Central memory CD8-positive, alpha-beta T cell (primary cell): ENCODE data around the gene CSE1L.
"Not testable (repeated sequence)": the region's sequence is repeated elsewhere in the genome, so short reads cannot be mapped to it uniquely, and the experiment has no call there.

Source experiments
- ATAC-seq: fragments of 150-1000 bp; cut with Tn5 transposase; replicated peaks from 2 replicates; pipeline ENCODE4 v1.10.0; 2022; ENCODE audit warnings: mild to moderate bottlenecking, moderate FRiP score, moderate number of reproducible peaks; ENCODE audit not compliant: poor library complexity, severe bottlenecking; ENCODE audit errors: extremely low read depth
- DNase-seq, 2 donors: peaks; one replicate each; pipeline ENCODE4 v3.0.0; 2021; ENCODE audit warnings: low spot score in 2 of 2
- H3K27ac Mint-ChIP-seq: one replicate; pipeline ENCODE4 v1.8.0; 2022; ENCODE audit warnings: low read depth, mild to moderate bottlenecking, moderate library complexity, mixed read lengths
- H3K27me3 Mint-ChIP-seq: one replicate; pipeline ENCODE4 v1.8.0; 2022; ENCODE audit warnings: mixed read lengths
- H3K36me3 Mint-ChIP-seq: one replicate; pipeline ENCODE4 v1.8.0; 2022; ENCODE audit warnings: mild to moderate bottlenecking, moderate library complexity, mixed read lengths; ENCODE audit not compliant: insufficient read depth
- H3K4me1 Mint-ChIP-seq: one replicate; pipeline ENCODE4 v1.8.0; 2022; ENCODE audit warnings: mixed read lengths
- H3K4me3 Mint-ChIP-seq: one replicate; pipeline ENCODE4 v1.8.0; 2022; ENCODE audit warnings: mild to moderate bottlenecking, moderate library complexity, mixed read lengths
- H3K9me3 Mint-ChIP-seq: one replicate; pipeline ENCODE4 v1.8.0; 2022; ENCODE audit warnings: mixed read lengths

CSE1L gene

GRCh38 chr20:49110767-49111694 lies 64.9 kb downstream of the CSE1L start:
- no peak overlapping the region for H3K4me3 Mint-ChIP-seq
- H3K36me3 Mint-ChIP-seq, result peaks cover 27% of the 10 kb centered on the region
- peak overlapping the region; percentile 59 for H3K27ac Mint-ChIP-seq
- DNase-seq (no peak), ATAC-seq (no peak)
- no peaks in the 10 kb centered on the region for H3K27me3 Mint-ChIP-seq
- H3K4me1 Mint-ChIP-seq, result peaks cover 7% of the 10 kb centered on the region
- H3K9me3 Mint-ChIP-seq, result no peaks in the 10 kb centered on the region

GRCh38 chr20:49112596-49113274 lies 66.6 kb downstream of the CSE1L start:
- Mint-ChIP-seq H3K9me3 (no peaks in the 10 kb centered on the region), H3K4me3 (no peak overlapping the region), H3K36me3 (peaks cover 42% of the 10 kb centered on the region), H3K27me3 (no peaks in the 10 kb centered on the region), H3K4me1 (peaks cover 7% of the 10 kb centered on the region), H3K27ac (peak overlapping the region; percentile 22)
- DNase-seq, result no peak
- no peak for ATAC-seq

DNA sequence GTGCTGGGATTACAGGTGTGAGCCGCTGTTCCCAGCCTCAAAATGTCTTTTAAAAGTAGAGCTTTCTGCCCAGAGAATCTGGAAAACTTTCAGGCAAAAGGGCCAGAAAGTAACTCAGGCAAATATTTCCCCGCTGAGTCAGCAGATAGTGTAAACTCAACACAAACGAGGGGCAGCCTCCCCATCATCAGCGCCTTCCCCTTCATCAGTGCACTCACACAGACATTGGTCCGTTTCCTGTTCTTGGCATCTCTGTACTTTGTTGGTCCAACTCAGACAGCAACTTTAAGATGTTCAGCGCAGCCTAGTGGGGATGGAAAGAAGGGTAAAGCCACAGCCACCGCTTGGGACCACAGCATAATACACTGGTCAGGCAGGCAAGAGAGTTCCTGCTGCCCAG lies 69.5 kb downstream of the CSE1L start:
- H3K9me3 Mint-ChIP-seq, result no peaks in the 10 kb centered on the region
- DNase-seq (no peak), ATAC-seq (no peak)
- no peaks in the 10 kb centered on the region for H3K27me3 Mint-ChIP-seq
- H3K4me1 Mint-ChIP-seq, result no peaks in the 10 kb centered on the region
- peaks cover 65% of the 10 kb centered on the region for H3K36me3 Mint-ChIP-seq
- H3K4me3 Mint-ChIP-seq, result no peak overlapping the region
- H3K27ac Mint-ChIP-seq, result no peak overlapping the region

- no peak overlapping the region for H3K27ac Mint-ChIP-seq
- H3K9me3 Mint-ChIP-seq, result no peaks in the 10 kb centered on the region
- peaks cover 77% of the 10 kb centered on the region for H3K36me3 Mint-ChIP-seq
- no peaks in the 10 kb centered on the region for H3K4me1 Mint-ChIP-seq
- DNase-seq (no peak), ATAC-seq (no peak)
- no peaks in the 10 kb centered on the region for H3K27me3 Mint-ChIP-seq
- H3K4me3 Mint-ChIP-seq, result no peak overlapping the region
Observed at GRCh38 chr20:49118307-49118706, 72.2 kb downstream of the CSE1L start.

DNA sequence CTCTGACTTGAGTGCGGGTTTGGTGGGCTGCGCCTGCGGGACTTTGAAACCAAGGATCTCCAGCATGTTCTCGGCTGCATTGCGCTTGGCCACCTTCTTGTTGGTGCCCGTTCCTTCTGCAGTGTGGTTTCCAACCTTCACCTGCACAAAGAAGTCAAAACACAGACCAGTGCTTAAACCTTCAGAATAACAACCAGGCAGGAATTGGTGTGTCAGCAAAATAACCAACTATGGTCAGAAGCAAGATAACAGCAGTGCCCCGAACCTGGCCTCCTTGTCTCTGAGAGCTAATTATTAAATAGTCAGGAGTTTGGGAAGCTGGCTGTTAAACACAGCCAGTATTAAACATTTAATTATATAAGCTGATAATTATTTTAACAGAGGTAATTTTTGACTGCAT lies 73.9 kb downstream of the CSE1L start:
- Mint-ChIP-seq H3K36me3 (peaks cover 75% of the 10 kb centered on the region), H3K27ac (peak overlapping the region; percentile 81), H3K27me3 (no peaks in the 10 kb centered on the region), H3K4me3 (no peak overlapping the region), H3K4me1 (no peaks in the 10 kb centered on the region), H3K9me3 (no peaks in the 10 kb centered on the region)
- ATAC-seq, result no peak
- no peak for DNase-seq

GRCh38 chr20:49122920-49123319 lies 76.8 kb downstream of the CSE1L start:
- DNase-seq (no peak), ATAC-seq (no peak)
- Mint-ChIP-seq H3K4me1 (peaks cover 6% of the 10 kb centered on the region), H3K9me3 (no peaks in the 10 kb centered on the region), H3K36me3 (peaks cover 71% of the 10 kb centered on the region), H3K27ac (no peak overlapping the region), H3K27me3 (no peaks in the 10 kb centered on the region), H3K4me3 (no peak overlapping the region)

DNA sequence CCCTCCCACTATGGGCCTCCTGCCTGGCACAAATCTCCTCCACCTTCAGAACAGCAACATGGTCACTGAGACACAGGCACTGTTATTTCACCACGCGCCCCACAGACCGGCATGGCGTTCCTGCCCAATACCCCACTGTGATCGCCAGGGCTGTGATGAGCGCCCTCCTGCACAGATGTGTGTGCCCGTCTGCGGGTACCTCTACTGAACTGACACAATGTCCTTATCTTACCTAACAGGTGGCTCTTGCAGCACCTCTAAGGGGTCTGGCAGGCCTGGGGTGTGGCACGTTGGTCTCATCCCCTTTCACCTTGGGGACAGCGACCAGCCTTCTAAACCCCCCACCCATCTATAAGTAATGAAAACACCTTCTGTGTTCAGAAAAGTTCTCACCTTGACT lies 77.9 kb downstream of the CSE1L start:
- ATAC-seq (no peak), DNase-seq (no peak)
- H3K4me3 Mint-ChIP-seq, result no peak overlapping the region
- H3K27me3 Mint-ChIP-seq, result no peaks in the 10 kb centered on the region
- H3K9me3 Mint-ChIP-seq, result no peaks in the 10 kb centered on the region
- H3K4me1 Mint-ChIP-seq, result peaks cover 6% of the 10 kb centered on the region
- no peak overlapping the region for H3K27ac Mint-ChIP-seq
- H3K36me3 Mint-ChIP-seq, result peaks cover 66% of the 10 kb centered on the region

- no peaks in the 10 kb centered on the region for H3K27me3 Mint-ChIP-seq
- ATAC-seq, result no peak
- H3K4me1 Mint-ChIP-seq, result peaks cover 7% of the 10 kb centered on the region
- peak overlapping the region; percentile 73 for H3K27ac Mint-ChIP-seq
- H3K4me3 Mint-ChIP-seq, result no peak overlapping the region
- H3K9me3 Mint-ChIP-seq, result no peaks in the 10 kb centered on the region
- peaks cover 54% of the 10 kb centered on the region for H3K36me3 Mint-ChIP-seq
- peak in 1 of 2 donors; percentile 20 for DNase-seq
Observed at GRCh38 chr20:49132995-49133478, 86.9 kb downstream of the CSE1L start.

DNA sequence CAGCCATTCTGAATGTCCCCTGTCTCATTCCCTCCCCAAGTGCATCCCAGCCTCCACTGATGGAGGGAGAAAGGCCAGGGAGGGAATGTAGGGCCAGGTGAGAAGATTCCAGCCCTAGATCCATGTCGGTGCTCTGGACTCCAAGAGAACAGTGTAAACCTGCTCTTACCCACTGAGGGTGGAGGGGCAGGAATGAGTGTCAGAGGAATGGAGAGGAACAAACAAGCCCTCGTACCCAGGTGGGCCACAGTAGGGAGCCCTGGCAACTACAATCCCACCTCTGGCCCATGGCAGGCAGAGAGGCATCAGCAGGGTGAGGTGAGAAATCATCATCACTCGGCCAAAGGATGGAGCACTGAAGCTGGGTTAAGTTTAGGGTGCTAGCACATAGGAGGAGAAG lies 87.5 kb downstream of the CSE1L start:
- no peak for ATAC-seq
- Mint-ChIP-seq H3K27me3 (no peaks in the 10 kb centered on the region), H3K4me3 (no peak overlapping the region), H3K9me3 (no peaks in the 10 kb centered on the region), H3K36me3 (peaks cover 50% of the 10 kb centered on the region), H3K27ac (peak overlapping the region; percentile 73), H3K4me1 (peaks cover 7% of the 10 kb centered on the region)
- DNase-seq, result no peak

DNA sequence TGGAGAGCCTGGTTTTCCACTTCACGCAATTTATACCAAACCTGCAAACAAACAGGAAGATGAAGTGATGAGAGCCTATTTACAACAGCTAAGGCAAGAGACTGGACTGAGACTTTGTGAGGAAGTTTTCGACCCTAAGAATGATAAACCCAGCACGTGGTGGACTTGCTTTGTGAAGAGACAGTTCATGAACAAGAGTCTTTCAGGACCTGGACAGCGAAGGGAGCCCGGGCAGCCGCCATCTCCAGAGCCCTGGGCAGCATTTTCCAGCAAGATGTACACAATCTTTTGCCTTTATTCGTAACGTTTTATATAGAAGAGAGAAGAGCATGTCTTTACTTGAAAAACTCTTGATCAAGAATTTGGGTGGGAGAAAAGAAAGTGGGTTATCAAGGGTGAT lies 88.7 kb downstream of the CSE1L start:
- not testable (repeated sequence) for H3K4me1 Mint-ChIP-seq, H3K9me3 Mint-ChIP-seq, DNase-seq, ATAC-seq, H3K4me3 Mint-ChIP-seq, H3K27ac Mint-ChIP-seq, H3K27me3 Mint-ChIP-seq
- peaks cover 55% of the 10 kb centered on the region for H3K36me3 Mint-ChIP-seq

- Mint-ChIP-seq H3K27me3 (no peaks in the 10 kb centered on the region), H3K9me3 (no peaks in the 10 kb centered on the region), H3K36me3 (peaks cover 40% of the 10 kb centered on the region), H3K4me3 (no peak overlapping the region), H3K4me1 (no peaks in the 10 kb centered on the region), H3K27ac (no peak overlapping the region)
- ATAC-seq, result no peak
- no peak for DNase-seq
Observed at GRCh38 chr20:49136817-49137571, 90.9 kb downstream of the CSE1L start.

DNA sequence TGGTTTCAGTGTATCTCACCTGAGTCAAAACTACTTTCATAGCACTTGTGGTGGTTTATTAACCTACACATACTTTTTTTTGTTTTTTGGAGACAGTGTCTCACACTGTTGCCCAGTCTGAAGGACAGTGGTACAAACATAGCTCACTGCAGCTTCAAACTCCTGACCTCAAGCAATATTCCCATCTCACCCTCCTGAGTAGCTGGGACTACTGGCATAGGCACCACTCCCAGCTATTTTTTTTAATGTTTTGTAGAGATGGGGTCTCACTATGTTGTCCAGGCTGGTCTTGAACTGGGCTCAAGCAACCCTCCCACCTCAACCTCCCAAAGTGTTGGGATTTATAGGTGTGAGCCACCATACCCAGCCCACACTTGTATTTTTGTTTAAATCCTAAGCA lies 92.3 kb downstream of the CSE1L start:
- Mint-ChIP-seq H3K27me3 (no peaks in the 10 kb centered on the region), H3K4me1 (no peaks in the 10 kb centered on the region), H3K27ac (no peak overlapping the region), H3K9me3 (no peaks in the 10 kb centered on the region), H3K4me3 (no peak overlapping the region), H3K36me3 (peaks cover 37% of the 10 kb centered on the region)
- ATAC-seq (no peak), DNase-seq (no peak)
